ENCODE data around the gene SLC7A1. TPM values are rescaled to one million over a fixed set of nuclear protein-coding genes. Genes with fewer than 3 reads are reported as not detected.

SLC7A1 gene
- total RNA-seq, 2 donors from 2014 or later: 191 to 193 TPM

DNA sequence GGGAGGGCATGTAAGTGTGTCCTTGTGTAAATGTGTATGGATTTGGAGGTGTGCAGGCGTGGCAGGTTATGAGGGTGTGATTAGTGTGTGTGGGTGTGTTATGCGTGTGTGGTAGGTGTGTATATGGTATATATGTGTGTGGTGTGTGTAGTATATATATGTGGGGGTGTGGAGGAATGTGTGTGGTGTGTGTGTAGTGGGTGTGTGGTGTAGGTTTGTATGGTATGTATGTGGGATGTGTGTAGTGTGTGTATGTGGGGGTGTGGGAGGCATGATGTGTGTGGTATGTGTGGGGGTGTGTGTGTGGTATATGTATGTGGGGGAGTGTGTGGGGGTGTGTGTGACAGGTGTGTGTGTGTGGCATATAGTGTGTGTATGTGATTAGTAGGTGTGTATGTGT, 104.2 kb downstream of the SLC7A1 start:
- no peaks in the 10 kb centered on the region for H3K36me3 Mint-ChIP-seq (ENCODE audit: insufficient read depth in 2 of 2)
- no peaks in the 10 kb centered on the region for H3K9me3 Mint-ChIP-seq
- ATAC-seq (replicated peaks in 1 of 2) (no peak), DNase-seq (no peak)
- H3K4me1 Mint-ChIP-seq (ENCODE audit: low read depth): peaks cover 3% of the 10 kb centered on the region
- H3K4me3 Mint-ChIP-seq: no peak overlapping the region
- no peak overlapping the region for H3K27ac Mint-ChIP-seq
- H3K27me3 Mint-ChIP-seq (ENCODE audit: low read depth): peaks cover 5% of the 10 kb centered on the region

DNA sequence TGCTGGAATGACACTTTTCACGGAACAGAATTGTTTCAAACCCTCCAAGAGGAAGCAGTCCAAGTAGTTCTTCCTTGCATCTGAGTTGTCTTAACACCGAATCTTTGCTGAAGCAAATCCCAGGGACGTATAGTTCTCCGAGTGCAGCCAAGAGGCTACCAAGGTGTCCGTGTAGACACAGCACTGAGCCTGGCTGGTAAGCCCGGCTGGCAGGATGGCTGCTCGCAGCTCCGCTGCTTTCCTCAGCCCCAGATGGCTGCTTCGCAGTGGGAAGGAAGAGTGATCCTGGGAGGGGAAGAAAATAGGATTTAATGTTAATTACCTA, 105.0 kb downstream of the SLC7A1 start:
- Mint-ChIP-seq H3K4me1 (ENCODE audit: low read depth) (no peaks in the 10 kb centered on the region), H3K27me3 (ENCODE audit: low read depth) (no peaks in the 10 kb centered on the region), H3K36me3 (ENCODE audit: insufficient read depth in 2 of 2) (no peaks in the 10 kb centered on the region), H3K4me3 (no peak overlapping the region), H3K9me3 (no peaks in the 10 kb centered on the region), H3K27ac (no peak overlapping the region)
- no peak for DNase-seq
- no peak for ATAC-seq (replicated peaks in 1 of 2)

DNA sequence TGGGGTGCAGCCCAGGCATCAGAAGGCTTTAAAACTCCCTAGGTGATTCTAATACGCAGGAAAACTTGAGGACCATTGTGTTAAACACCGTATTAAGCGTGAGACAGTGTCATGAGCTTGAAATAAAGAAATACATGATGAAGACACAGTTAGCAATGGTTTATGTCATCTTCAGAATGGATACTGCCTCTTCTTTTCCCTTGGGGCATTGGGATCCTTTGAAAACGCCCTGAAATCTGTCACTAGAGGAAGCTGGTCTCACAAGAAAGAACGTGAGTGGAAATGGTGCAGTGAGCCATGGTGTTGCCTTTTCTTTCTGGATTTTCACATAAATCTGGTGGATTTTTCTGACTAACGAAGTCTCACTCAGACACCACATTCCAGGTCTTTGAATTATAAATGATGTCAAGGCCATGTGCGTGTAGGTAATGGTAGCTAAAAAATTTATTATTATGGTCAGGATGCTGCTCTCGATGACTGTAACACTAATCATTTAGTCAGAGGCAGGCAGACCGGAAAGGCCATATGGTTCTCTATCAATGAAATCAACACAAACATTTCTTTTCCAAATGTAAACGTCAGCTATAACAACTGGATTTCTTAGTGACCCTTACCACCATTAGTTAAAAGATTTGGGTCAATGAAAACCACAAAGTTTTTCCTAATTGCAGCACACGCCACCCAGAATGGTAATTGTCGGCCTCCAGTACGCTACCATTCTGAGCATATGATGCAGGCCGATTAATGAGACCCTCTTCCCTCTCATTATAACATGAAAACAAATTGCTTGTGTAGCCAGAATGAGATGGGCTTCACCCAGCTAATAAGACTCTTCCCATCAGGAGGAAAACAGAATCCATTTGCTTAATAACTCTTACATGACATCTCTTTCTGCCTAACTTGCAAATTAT, 105.6 kb downstream of the SLC7A1 start:
- DNase-seq (no peak), ATAC-seq (replicated peaks in 1 of 2) (no peak)
- H3K27me3 Mint-ChIP-seq (ENCODE audit: low read depth): no peaks in the 10 kb centered on the region
- no peak overlapping the region for H3K4me3 Mint-ChIP-seq
- no peaks in the 10 kb centered on the region for H3K4me1 Mint-ChIP-seq (ENCODE audit: low read depth)
- no peak overlapping the region for H3K27ac Mint-ChIP-seq
- no peaks in the 10 kb centered on the region for H3K36me3 Mint-ChIP-seq (ENCODE audit: insufficient read depth in 2 of 2)
- H3K9me3 Mint-ChIP-seq: no peaks in the 10 kb centered on the region

DNA sequence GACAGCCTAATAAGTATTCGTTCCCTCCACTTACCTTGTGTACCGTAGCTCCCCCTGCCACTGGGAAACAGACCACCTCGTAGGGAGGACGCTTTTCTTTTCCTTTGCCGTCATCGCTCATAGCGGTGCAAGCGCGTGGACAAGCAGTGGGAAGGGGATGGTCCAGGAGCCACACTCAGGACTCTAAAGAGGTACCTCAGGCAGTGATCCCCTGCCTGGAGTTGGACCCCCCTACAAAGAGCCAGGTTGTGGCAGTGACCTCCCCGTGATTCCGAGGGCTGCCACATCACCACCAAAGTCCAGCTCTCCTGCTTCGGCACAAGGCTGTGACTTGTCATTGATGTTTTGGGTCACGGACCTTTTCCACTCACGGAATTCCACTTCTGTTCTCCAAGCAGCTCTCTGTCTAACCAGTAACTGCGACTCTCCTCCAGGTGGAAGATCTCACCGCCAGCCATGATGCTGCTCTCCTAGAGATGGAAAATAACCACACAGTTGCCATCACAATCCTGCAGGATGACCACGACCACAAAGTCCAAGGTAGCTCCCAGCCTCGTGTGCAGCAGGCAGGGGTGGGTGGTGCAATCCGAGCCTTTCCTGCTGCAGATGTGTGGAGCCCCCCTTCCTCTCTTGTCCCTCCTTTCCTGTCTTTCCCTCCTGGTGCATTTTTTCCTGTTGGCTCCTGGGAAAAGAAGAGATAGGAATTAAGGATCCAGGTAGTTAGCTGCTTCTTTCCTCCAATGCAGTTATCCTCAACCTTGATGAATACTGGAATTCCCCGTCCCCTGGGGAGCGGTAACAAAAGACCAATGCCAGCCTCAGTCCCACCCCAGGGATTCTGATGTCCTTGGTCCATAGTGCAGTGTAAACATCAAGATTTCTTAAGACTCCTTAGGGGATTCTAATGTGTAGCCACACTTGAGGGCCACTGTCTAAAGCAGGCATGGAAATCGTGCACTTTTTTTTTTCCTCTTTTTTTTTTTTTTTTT, 107.7 kb downstream of the SLC7A1 start:
- H3K27ac Mint-ChIP-seq: no peak overlapping the region
- no peak overlapping the region for H3K4me3 Mint-ChIP-seq
- DNase-seq: no peak
- no peaks in the 10 kb centered on the region for H3K4me1 Mint-ChIP-seq (ENCODE audit: low read depth)
- no peaks in the 10 kb centered on the region for H3K27me3 Mint-ChIP-seq (ENCODE audit: low read depth)
- no peaks in the 10 kb centered on the region for H3K36me3 Mint-ChIP-seq (ENCODE audit: insufficient read depth in 2 of 2)
- ATAC-seq (replicated peaks in 1 of 2): no peak
- no peaks in the 10 kb centered on the region for H3K9me3 Mint-ChIP-seq

DNA sequence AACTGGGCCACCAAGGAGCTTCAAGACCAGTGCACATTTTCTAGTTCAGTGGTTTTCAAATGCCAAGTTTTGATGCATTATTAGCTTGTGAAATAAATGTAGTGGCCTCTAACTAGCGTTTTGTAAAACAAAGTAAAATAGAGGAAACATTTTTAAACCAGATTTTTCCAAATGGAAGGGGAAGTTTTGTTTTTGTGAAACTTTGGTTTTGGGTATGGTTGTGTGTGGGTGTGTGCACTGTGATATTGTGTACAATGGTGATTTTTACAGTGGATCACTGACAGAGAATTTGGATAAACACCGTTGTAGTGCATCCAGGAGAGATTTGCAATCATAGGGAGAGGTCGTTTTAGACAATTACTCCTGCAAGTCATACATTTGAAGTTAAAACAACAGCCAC, 108.9 kb downstream of the SLC7A1 start:
- Mint-ChIP-seq H3K9me3 (no peaks in the 10 kb centered on the region), H3K27ac (no peak overlapping the region), H3K4me1 (ENCODE audit: low read depth) (no peaks in the 10 kb centered on the region), H3K4me3 (no peak overlapping the region), H3K36me3 (ENCODE audit: insufficient read depth in 2 of 2) (no peaks in the 10 kb centered on the region), H3K27me3 (ENCODE audit: low read depth) (no peaks in the 10 kb centered on the region)
- ATAC-seq (replicated peaks in 1 of 2) (no peak), DNase-seq (no peak)

DNA sequence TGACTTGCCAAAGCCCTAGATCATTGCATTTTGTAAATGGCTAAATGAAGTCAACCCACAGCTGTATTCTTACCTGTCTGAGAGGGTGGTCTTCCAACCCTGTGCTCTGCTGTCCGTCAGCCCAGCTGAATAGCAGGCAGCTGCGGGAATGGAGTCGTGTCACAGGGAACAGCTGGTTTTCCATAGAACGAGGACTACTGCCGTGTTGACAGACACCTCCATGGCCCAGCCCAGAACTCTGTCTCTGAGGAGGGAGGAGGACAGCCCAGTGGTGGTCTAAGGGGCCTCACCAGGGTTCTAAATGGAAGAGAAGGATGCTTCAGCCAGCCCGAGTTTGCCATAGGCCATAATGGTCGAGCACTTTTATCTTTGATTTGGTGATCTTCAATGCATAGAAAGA, 110.7 kb downstream of the SLC7A1 start:
- ATAC-seq (replicated peaks in 1 of 2): no peak
- no peak for DNase-seq
- Mint-ChIP-seq H3K27me3 (ENCODE audit: low read depth) (no peaks in the 10 kb centered on the region), H3K4me3 (no peak overlapping the region), H3K27ac (no peak overlapping the region), H3K9me3 (no peaks in the 10 kb centered on the region), H3K36me3 (ENCODE audit: insufficient read depth in 2 of 2) (no peaks in the 10 kb centered on the region), H3K4me1 (ENCODE audit: low read depth) (no peaks in the 10 kb centered on the region)

DNA sequence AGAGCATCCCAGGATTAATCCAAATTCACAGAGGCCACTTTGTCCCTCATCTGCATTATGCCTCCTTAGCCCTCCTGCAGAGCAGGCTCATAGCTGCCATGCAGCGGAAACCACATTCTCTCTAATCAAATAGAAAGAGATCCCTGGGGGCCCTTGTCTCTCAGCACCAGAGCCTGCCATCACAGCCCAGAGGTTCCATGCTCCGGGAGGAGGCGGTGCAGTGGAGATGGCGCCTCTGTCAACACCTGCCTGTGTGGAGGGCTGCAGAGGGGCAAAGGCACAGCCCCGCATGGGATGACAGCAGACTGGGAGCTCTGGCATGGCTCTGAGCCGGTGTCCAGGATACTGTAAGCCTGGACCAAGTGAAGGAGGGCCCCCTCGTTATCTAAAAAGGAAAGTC, 111.3 kb downstream of the SLC7A1 start:
- no peaks in the 10 kb centered on the region for H3K4me1 Mint-ChIP-seq (ENCODE audit: low read depth)
- H3K9me3 Mint-ChIP-seq: no peaks in the 10 kb centered on the region
- H3K4me3 Mint-ChIP-seq: no peak overlapping the region
- ATAC-seq (replicated peaks in 1 of 2): no peak
- no peaks in the 10 kb centered on the region for H3K36me3 Mint-ChIP-seq (ENCODE audit: insufficient read depth in 2 of 2)
- no peaks in the 10 kb centered on the region for H3K27me3 Mint-ChIP-seq (ENCODE audit: low read depth)
- H3K27ac Mint-ChIP-seq: no peak overlapping the region
- no peak for DNase-seq

DNA sequence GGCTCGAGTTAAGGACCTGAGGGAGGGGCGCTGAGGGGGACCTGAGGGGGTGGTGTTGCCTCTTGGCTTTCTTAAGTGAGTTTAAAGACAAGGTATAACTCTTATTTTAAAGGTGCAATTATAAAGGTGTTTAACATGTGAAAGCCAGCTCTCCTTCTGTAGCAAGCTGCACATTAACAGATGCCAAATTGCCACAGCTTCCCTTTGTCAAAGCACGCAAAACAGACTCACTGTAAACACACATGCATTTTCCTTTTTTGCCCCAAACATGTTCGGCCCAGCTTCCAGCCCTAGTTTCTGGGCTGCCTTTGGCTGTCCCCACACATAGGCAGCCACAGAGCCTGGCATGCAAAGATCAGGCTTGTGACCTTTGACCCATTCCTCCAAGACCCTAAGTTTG, 111.9 kb downstream of the SLC7A1 start:
- Mint-ChIP-seq H3K27me3 (ENCODE audit: low read depth) (no peaks in the 10 kb centered on the region), H3K4me3 (no peak overlapping the region), H3K9me3 (no peaks in the 10 kb centered on the region), H3K27ac (no peak overlapping the region), H3K36me3 (ENCODE audit: insufficient read depth in 2 of 2) (no peaks in the 10 kb centered on the region), H3K4me1 (ENCODE audit: low read depth) (no peaks in the 10 kb centered on the region)
- DNase-seq (no peak), ATAC-seq (replicated peaks in 1 of 2) (no peak)

DNA sequence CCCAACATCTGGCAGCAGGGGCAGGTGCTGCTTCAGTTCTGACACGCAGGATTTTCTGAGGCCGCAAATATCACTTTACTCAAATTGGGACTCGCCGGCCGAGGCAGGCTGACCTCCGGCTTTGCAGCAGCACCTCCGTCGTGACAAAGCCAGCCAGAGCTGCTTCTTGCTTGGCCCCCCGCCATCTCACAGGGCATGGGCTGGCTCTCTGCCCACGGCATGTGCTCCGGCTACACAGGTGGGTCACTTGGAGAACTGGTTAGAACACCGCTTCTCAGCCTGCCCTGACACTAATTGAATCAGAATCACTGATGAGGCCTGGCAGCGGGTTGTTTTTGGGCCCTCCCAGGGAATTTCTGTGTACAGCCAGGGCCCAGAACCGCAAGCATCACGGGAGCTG, 112.3 kb downstream of the SLC7A1 start:
- ATAC-seq (replicated peaks in 1 of 2) (no peak), DNase-seq (no peak)
- Mint-ChIP-seq H3K27ac (no peak overlapping the region), H3K36me3 (ENCODE audit: insufficient read depth in 2 of 2) (no peaks in the 10 kb centered on the region), H3K27me3 (ENCODE audit: low read depth) (no peaks in the 10 kb centered on the region), H3K4me1 (ENCODE audit: low read depth) (no peaks in the 10 kb centered on the region), H3K9me3 (no peaks in the 10 kb centered on the region), H3K4me3 (no peak overlapping the region)

DNA sequence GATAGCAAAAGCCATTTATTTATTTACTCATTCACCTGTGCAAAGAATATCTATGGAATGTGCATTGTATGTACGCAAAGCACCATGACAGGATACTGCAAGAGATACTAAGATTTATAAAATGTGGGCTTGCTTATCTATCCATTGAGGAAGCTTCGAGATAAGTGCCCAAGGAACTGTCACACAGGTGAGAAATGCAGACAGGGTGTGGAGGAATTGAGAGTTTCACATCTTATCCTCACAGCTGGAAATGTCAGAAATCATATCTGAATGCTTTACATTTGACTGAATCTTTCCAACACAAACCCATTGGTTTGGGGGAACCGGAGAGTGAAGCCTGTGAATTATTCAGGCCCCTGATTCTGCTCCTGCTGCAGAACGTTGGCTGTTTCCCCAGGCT, 113.0 kb downstream of the SLC7A1 start:
- H3K4me3 Mint-ChIP-seq: no peak overlapping the region
- no peaks in the 10 kb centered on the region for H3K9me3 Mint-ChIP-seq
- no peaks in the 10 kb centered on the region for H3K4me1 Mint-ChIP-seq (ENCODE audit: low read depth)
- H3K27ac Mint-ChIP-seq: no peak overlapping the region
- H3K27me3 Mint-ChIP-seq (ENCODE audit: low read depth): peaks cover under 1% of the 10 kb centered on the region
- H3K36me3 Mint-ChIP-seq (ENCODE audit: insufficient read depth in 2 of 2): no peaks in the 10 kb centered on the region
- ATAC-seq (replicated peaks in 1 of 2) (no peak), DNase-seq (no peak)

DNA sequence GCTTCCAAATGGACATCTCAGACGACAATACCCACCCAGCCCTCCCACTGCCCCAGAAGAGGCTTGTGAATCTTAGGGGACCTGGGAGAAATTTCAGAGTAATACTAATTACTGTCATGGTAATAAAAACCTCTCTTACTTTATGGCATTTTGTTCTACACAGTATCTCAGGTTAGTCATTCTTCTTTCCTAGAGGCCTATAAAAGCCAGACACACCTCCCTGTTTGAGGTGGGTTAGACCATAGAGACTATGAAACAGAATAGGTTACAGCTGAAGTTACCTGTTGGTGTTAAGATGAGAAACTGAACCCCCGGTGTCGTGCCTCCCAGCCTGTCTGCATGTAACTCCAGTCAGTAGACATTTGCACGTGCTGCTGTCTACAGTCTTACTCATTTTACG, 113.9 kb downstream of the SLC7A1 start:
- H3K4me3 Mint-ChIP-seq: no peak overlapping the region
- H3K27me3 Mint-ChIP-seq (ENCODE audit: low read depth): peaks cover 9% of the 10 kb centered on the region
- no peak for ATAC-seq (replicated peaks in 1 of 2)
- H3K36me3 Mint-ChIP-seq (ENCODE audit: insufficient read depth in 2 of 2): no peaks in the 10 kb centered on the region
- H3K27ac Mint-ChIP-seq: no peak overlapping the region
- no peak for DNase-seq
- no peaks in the 10 kb centered on the region for H3K9me3 Mint-ChIP-seq
- H3K4me1 Mint-ChIP-seq (ENCODE audit: low read depth): no peaks in the 10 kb centered on the region

DNA sequence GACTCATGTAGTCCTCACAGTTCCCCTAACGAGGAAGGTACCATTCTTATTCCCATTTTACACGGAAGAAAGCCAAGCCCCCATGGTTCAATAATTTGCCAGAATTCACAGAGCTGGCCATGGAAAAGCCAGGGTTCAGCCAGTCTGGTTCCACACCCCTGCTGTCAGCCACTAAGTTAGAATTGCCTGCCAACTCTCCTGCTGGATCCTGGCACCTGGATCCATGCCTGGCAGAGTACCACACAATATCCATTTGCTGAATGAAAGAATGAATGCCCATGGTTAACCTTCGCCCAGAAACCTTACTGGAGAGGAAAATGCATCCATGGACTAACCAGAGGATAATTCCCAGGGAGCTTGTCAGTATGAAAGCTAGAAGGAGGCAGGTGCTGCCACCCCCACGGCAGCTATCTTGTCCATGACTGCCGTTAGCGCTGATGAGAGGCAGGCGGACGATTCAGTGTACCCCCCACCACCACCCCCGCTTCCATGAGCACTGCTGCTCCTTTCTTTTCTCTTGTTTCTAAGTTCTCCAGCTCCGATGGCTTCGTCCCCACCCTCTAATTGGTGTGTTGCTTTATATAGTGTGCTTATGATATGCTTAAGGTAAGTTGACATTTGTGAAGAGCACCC, 114.5 kb downstream of the SLC7A1 start:
- DNase-seq (no peak), ATAC-seq (replicated peaks in 1 of 2) (no peak)
- Mint-ChIP-seq H3K9me3 (no peaks in the 10 kb centered on the region), H3K4me1 (ENCODE audit: low read depth) (no peaks in the 10 kb centered on the region), H3K27me3 (ENCODE audit: low read depth) (peaks cover 10% of the 10 kb centered on the region), H3K36me3 (ENCODE audit: insufficient read depth in 2 of 2) (no peaks in the 10 kb centered on the region), H3K4me3 (no peak overlapping the region), H3K27ac (no peak overlapping the region)
